ENCODE measurements around the gene ZNF451.

Gene ZNF451

DNA sequence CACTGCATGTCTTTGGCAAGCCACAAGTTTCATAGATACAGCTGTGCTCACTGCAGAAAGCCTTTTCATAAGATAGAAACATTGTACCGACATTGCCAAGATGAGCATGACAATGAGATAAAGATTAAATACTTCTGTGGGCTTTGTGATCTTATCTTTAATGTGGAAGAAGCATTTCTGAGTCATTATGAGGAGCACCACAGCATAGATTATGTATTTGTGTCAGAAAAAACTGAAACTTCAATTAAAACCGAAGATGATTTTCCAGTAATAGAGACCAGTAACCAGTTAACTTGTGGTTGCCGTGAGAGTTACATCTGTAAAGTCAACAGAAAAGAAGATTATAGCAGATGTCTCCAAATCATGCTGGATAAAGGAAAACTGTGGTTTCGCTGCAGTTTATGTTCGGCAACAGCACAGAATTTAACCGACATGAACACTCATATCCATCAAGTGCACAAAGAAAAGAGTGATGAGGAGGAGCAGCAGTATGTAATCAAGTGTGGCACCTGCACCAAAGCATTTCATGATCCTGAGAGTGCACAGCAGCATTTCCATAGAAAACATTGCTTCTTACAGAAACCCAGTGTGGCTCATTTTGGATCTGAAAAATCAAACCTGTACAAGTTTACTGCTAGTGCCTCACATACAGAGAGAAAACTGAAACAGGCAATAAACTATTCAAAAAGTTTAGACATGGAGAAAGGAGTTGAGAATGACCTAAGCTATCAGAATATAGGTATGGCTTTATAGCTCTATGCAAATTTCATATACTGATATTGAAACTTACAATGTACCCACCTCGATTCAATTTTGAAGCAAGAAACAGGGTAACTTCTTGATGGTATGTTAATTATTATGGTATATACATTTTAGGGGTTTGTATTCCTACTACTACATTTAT, 58.2 kb downstream of the ZNF451 start:
- H3K36me3 Mint-ChIP-seq = peaks cover 53% of the 10 kb centered on the region
- peaks cover 13% of the 10 kb centered on the region for H3K4me1 Mint-ChIP-seq
- H3K4me3 Mint-ChIP-seq = no peak overlapping the region
- peak overlapping the region; percentile 60 for H3K27ac Mint-ChIP-seq
- no peaks in the 10 kb centered on the region for H3K27me3 Mint-ChIP-seq
- DNase-seq = no peak
- no peaks in the 10 kb centered on the region for H3K9me3 Mint-ChIP-seq
- CTCF ChIA-PET = no interaction called here

DNA sequence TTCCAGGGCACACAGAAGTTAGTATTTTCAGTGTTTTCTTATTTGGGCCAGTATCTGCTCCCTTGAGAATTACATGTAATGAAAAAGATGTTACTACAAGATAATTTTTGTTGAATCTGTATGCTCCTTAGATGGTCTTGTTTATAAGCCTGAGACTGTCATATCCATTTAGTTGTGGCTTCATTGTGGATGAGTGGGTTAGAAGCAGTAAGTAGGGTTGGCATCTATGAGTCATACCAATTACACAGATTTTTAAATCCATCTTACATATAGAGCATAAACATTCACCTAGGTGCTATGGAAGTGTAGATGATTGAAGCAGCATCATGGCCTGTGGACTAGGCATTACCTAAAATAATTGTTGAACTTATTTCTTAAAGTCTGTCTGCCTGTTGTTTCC, 68.7 kb downstream of the ZNF451 start:
- Mint-ChIP-seq H3K4me1 (no peaks in the 10 kb centered on the region), H3K27me3 (no peaks in the 10 kb centered on the region), H3K9me3 (peaks cover 2% of the 10 kb centered on the region), H3K27ac (no peak overlapping the region), H3K4me3 (no peak overlapping the region), H3K36me3 (peaks cover 37% of the 10 kb centered on the region)
- CTCF ChIA-PET = interaction anchor here (1.4 kb wide), 1 partner anchor 8 kb away, joined by 3 read pairs; no protein-coding TSS in a partner anchor
- no peak for DNase-seq

DNA sequence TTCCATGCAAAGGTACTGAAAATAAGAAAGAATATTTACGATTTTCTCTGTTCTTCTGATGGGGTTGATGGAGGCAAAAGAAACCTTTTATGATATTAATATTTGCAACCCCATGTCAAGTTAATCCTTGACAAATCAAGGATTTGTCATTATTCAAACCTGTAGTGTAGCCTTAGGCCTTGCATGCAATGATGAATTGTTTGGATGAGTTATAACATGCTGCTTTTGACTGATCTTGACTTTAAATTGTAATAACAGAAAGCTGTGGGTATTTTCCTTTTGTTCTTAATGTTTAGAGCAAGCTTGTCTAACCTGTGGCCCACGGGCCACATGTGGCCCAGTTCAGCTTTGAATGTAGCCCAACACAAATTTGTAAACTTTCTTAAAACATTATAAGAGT, 69.1 kb downstream of the ZNF451 start:
- Mint-ChIP-seq H3K36me3 (peaks cover 39% of the 10 kb centered on the region), H3K27ac (no peak overlapping the region), H3K9me3 (peaks cover 4% of the 10 kb centered on the region), H3K27me3 (no peaks in the 10 kb centered on the region), H3K4me1 (no peaks in the 10 kb centered on the region), H3K4me3 (no peak overlapping the region)
- CTCF ChIA-PET = no interaction called here
- DNase-seq = no peak

DNA sequence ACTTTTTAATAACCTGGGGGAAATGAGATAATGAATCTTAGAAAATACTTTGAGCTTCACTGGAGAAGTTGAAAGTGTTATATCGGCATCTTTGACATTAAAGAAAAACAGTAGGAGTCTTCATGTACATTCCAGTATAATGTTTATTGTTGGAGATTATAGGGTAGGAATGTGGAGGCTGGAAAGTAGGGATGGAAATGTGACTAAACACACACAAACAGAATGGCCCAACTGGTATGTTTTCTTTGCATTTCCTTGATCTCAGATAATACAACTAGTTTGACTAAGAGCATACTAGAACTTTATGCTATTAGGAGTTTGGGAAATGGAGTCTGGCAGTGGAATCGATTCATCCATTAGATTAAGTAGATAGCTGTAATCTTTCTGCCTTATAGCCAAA, 72.0 kb downstream of the ZNF451 start:
- H3K36me3 Mint-ChIP-seq = peaks cover 44% of the 10 kb centered on the region

DNA sequence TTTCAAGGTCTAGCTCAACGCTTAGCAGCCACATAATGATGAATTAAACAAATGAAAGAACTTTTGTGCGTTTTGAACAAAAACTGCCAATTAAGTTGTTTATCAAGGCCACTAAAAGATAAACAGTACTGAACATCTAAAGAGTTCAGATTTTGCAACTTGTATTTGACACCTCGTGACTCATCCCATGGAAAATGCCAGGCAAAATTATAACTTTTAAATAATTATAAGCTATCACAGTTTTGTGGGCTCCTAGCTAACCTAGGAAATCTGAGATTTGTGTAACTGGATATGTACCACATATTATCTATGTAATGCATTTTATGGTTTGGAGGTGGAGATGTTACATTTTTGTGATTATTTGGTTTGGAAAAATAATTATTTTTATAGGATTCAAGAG, 72.5 kb downstream of the ZNF451 start:
- no peaks in the 10 kb centered on the region for H3K27me3 Mint-ChIP-seq
- no peak overlapping the region for H3K27ac Mint-ChIP-seq
- no peaks in the 10 kb centered on the region for H3K4me1 Mint-ChIP-seq
- CTCF ChIA-PET = no interaction called here
- DNase-seq = no peak
- H3K36me3 Mint-ChIP-seq = peaks cover 46% of the 10 kb centered on the region
- peaks cover 11% of the 10 kb centered on the region for H3K9me3 Mint-ChIP-seq
- no peak overlapping the region for H3K4me3 Mint-ChIP-seq

More for the DNA sequence above, 72.0 kb downstream of the ZNF451 start:
- no peaks in the 10 kb centered on the region for H3K27me3 Mint-ChIP-seq
- no peak for DNase-seq
- CTCF ChIA-PET = no interaction called here
- no peak overlapping the region for H3K4me3 Mint-ChIP-seq
- no peak overlapping the region for H3K27ac Mint-ChIP-seq
- H3K4me1 Mint-ChIP-seq = no peaks in the 10 kb centered on the region
- H3K9me3 Mint-ChIP-seq = peaks cover 11% of the 10 kb centered on the region

DNA sequence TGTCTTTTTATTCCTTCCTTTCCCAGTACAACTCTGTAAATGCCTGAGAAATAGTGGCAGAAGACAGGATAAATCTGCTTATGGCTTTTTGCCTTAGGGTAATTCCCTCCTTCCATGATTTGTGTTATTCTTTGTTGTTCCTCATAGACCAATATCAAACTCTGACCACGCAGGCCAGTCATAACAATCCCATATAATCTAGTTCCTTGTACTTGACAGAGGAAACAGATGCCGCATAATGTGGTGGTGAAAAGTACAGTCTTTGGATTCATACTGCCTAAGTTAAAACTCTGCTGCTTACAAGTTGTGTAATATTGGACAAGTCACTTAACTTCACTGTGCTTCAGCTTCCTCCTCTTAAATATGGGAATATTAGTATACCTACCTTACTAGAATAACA, 74.0 kb downstream of the ZNF451 start:
- no peaks in the 10 kb centered on the region for H3K27me3 Mint-ChIP-seq
- H3K36me3 Mint-ChIP-seq = peaks cover 41% of the 10 kb centered on the region
- H3K4me1 Mint-ChIP-seq = no peaks in the 10 kb centered on the region
- DNase-seq = no peak
- H3K4me3 Mint-ChIP-seq = no peak overlapping the region
- CTCF ChIA-PET = no interaction called here
- H3K9me3 Mint-ChIP-seq = peaks cover 11% of the 10 kb centered on the region
- H3K27ac Mint-ChIP-seq = no peak overlapping the region

DNA sequence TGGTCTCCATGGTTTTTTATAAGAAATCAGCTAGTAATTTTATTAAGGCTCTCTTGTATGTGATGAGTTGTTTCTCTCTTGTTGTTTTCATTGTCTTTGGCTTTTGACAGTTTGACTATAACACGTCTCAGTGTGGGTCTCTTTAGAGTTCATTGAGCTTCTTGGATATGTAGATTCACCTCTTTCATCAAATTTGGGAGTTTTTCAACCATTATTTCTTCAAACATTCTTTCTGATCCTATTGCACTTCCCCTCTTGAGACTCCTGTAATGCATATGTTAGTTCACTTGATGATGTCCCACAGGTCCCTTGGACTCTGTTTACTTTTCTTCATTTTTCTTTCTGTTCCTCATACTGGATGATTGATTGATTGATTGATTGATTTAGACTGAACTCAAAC, 75.1 kb downstream of the ZNF451 start:
- Mint-ChIP-seq H3K4me1 (peaks cover 3% of the 10 kb centered on the region), H3K27ac (peak overlapping the region; percentile 20), H3K9me3 (peaks cover 11% of the 10 kb centered on the region), H3K4me3 (no peak overlapping the region), H3K36me3 (peaks cover 41% of the 10 kb centered on the region), H3K27me3 (no peaks in the 10 kb centered on the region)
- DNase-seq = no peak
- CTCF ChIA-PET = no interaction called here

DNA sequence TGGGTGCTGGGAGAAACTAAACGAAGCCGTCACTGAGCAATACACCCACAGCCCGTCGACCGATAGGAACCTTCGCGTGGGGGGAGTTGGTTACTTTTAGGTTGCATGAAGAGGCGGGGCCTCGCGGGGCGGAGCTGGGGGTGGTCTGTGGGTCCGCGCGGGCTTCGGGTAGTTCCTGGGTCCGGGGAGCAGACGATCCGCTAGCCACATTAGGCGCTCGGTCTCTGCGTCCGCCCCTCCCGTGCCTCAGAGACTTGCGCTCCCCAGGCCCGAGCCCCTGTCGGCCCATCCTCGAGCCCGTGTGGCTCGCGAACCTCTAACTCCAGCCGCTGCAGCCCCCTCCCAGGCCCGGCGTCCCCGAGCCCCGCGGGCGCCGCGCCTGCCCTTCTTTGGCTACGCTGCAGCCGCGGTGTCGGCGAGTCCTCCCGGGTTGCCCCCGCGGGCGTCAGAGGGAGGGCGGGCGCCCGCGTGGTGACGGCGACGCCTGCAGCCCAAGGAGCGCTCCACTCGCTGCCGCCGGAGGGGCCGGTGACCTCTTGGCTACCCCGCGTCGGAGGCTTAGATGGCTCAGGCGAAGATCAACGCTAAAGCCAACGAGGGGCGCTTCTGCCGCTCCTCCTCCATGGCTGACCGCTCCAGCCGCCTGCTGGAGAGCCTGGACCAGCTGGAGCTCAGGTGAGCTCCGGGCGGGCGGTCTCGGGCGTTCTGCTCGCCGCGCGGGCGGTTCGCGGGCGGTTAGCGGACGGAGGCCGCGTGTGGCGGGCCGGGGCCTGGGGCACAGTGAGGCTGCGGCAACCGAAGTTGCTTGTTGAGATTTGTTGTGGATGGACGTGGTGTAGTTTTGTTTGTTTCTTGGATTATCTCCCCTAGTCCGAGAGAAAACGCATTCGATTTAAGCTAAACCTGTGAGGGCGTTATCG, 82.4 kb downstream of the ZNF451 start, which contains the start of gene BAG2:
TSS of gene BAG2 (plus strand) at position 191 of the 920 bp plus-strand sequence. CDS start at position 563, 372 bp downstream.
- H3K27ac Mint-ChIP-seq = peak within 1 kb of the TSS; percentile 92
- peak; percentile 95 for DNase-seq
- H3K4me1 Mint-ChIP-seq = peaks cover 45% of the 10 kb centered on the region
- no peaks in the 10 kb centered on the region for H3K9me3 Mint-ChIP-seq
- peak within 1 kb of the TSS; percentile 90 for H3K4me3 Mint-ChIP-seq
- peaks cover 14% of the 10 kb centered on the region for H3K36me3 Mint-ChIP-seq
- CTCF ChIA-PET = interaction anchor here (0.8 kb wide), 1 partner anchor 265 kb away, joined by 3 read pairs; no protein-coding TSS in a partner anchor
- H3K27me3 Mint-ChIP-seq = no peaks in the 10 kb centered on the region

DNA sequence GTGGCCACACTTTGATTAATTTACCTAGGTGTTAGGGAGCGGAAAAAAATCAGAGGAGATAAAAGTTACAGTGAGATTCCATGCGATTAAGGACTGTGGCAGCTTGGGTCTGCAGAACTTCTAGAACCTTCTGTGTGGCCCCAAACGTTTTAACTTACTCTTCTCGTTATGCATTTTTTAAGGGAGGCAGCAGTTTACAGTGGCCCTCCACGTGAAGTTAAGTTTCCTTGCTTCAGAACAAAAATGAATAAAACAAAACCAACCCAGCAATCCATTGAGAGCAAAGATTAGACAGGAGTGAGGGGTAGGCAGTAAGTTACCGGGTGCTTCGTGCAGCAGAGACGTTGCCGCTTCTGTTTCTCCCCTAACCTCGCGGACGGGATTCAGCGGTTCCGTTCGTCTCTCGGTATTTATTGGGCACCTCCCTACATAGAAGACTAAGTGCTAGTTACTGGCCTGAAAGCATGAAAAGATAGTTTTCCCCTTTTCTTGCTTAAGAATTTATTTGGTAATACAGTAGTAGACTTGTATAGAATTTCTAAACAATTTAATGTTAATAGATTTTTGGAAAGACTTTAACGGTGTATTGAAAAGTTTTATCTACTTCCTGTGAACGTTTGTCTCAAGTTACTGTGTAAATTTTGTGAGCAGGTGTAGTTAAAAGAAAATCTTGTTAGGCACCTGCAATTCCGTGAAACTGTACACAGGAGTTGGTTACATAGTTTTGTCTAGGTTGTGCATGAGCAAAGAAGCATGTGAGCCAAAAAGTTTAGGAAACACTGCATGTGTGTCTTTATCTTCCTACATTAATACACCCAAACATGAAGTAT, 83.3 kb downstream of the ZNF451 start:
- H3K27ac Mint-ChIP-seq = peak overlapping the region; percentile 92
- CTCF ChIA-PET = interaction anchor here (1.2 kb wide), 1 partner anchor 15 kb away, joined by 3 read pairs; no protein-coding TSS in a partner anchor

DNA sequence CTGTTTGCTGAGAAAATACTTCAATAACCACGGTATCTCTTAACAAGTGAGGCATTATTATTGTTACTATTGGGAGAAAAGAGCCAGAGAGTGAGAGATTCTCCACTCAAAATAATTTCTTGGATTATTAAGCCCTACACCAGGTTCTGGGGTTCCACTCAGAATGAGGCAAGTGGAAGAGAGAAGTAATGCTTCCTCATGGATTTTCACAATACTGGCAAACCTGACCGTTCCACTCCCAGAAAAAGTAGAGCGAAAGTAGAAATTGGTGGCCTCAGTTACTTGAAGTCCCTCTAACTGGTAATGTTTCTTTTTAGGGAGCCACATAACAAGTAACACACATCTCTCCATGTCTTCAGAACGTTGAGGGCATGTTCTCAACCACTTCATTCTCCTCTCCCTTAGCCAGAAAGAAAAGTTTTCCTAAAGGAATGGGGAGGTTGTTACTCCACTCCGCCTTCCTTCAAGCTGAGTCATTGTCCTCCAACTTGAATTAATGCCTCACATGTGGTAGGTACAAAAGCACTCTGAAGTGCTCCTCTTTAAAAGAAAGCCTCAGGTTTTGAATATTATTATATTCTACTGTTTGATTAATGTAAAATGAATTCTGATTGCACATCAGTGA, 84.0 kb downstream of the ZNF451 start:
- H3K4me1 Mint-ChIP-seq = peaks cover 50% of the 10 kb centered on the region
- H3K27me3 Mint-ChIP-seq = no peaks in the 10 kb centered on the region
- CTCF ChIA-PET = interaction anchor here (1.2 kb wide), 1 partner anchor 14 kb away, joined by 3 read pairs; no protein-coding TSS in a partner anchor
- H3K36me3 Mint-ChIP-seq = peaks cover 13% of the 10 kb centered on the region
- DNase-seq = no peak
- peak overlapping the region; percentile 92 for H3K27ac Mint-ChIP-seq
- peak overlapping the region; percentile 90 for H3K4me3 Mint-ChIP-seq
- H3K9me3 Mint-ChIP-seq = no peaks in the 10 kb centered on the region

More for the DNA sequence above, 83.3 kb downstream of the ZNF451 start:
- Mint-ChIP-seq H3K27me3 (no peaks in the 10 kb centered on the region), H3K4me3 (peak overlapping the region; percentile 90), H3K9me3 (no peaks in the 10 kb centered on the region), H3K36me3 (peaks cover 12% of the 10 kb centered on the region), H3K4me1 (peaks cover 47% of the 10 kb centered on the region)
- peak; percentile 50 for DNase-seq

DNA sequence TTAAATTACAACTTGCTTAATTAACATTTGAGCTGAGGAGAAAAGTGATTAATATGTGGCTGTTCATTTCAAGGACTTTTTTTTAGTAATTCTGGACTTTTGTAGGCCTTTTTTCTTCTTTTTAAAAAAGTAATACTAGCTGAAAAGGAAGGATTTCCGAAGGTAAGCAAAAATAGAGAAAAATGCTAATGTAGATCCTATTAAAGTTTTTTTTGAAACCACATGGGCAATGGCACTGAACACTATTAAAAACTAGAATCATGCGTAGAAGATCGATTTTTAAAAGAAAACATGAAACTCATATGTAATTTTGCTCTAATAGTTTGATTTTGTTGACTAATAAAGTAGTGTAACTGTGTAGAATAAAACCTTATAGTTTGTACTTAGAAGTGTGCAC, 84.5 kb downstream of the ZNF451 start:
- H3K4me1 Mint-ChIP-seq = peaks cover 51% of the 10 kb centered on the region

DNA sequence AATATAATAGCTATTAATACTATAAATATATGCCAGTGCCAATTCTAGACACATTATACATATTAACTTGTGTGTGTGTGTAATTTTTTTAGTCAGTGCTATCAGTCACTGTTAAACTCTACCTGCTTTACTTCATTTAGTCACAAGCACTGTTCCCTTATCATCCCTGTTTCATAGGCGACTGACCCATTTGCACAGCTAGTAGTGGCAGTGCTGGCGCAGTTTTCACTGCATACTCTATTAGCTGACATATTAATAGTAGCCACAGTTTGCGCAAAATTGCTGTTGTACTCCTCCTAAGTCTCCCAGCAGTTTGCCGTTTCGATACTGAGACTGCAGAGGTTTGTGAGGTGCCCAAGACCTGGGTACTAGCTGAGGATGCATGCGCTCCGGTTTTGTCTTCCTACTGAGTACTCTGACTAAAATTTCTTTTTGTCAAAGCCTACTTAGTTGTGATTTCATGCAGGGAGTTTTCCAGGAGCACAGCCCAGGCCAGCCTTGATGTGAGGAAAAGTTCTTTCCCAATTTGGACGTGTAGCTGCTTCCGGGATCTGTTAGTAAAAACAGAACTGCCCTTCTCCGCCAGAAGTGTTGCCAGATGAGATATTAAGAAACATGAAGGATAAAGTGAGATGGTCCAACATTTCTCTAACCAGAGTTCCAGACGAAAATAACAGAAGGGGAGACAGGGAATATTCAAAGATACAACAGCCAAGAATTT, 87.7 kb downstream of the ZNF451 start:
- no peak for DNase-seq
- no peak overlapping the region for H3K4me3 Mint-ChIP-seq
- H3K36me3 Mint-ChIP-seq = peaks cover 24% of the 10 kb centered on the region
- peaks cover 30% of the 10 kb centered on the region for H3K4me1 Mint-ChIP-seq
- CTCF ChIA-PET = no interaction called here
- H3K27ac Mint-ChIP-seq = no peak overlapping the region
- H3K27me3 Mint-ChIP-seq = no peaks in the 10 kb centered on the region
- no peaks in the 10 kb centered on the region for H3K9me3 Mint-ChIP-seq

More for the DNA sequence above, 84.5 kb downstream of the ZNF451 start:
- no peaks in the 10 kb centered on the region for H3K27me3 Mint-ChIP-seq
- peaks cover 13% of the 10 kb centered on the region for H3K36me3 Mint-ChIP-seq
- DNase-seq = no peak
- CTCF ChIA-PET = interaction anchor here (1.2 kb wide), 1 partner anchor 13 kb away, joined by 3 read pairs; no protein-coding TSS in a partner anchor
- no peak overlapping the region for H3K4me3 Mint-ChIP-seq
- H3K27ac Mint-ChIP-seq = no peak overlapping the region
- no peaks in the 10 kb centered on the region for H3K9me3 Mint-ChIP-seq

DNA sequence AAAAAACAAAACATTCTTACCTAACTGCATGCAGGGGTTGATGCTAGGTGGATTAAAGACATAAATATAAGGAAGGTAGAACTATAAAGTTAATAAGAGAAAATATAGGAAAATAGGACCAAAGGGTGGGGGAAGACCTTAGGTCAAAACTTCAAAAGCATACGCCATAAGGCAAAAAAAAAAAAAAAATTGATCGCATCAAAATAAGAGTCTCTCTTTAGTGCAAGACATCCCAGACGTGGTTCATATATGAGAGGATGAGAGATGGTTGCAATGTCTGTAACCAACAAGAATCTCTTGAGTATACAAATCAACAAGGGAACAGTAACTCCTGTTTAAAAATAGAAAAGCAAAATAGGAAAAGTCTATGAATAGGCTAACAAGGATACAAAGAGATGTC, 90.6 kb downstream of the ZNF451 start:
- CTCF ChIA-PET = no interaction called here
- H3K4me3 Mint-ChIP-seq = no peak overlapping the region
- no peak for DNase-seq
- H3K36me3 Mint-ChIP-seq = peaks cover 39% of the 10 kb centered on the region
- H3K27ac Mint-ChIP-seq = no peak overlapping the region
- no peaks in the 10 kb centered on the region for H3K9me3 Mint-ChIP-seq
- no peaks in the 10 kb centered on the region for H3K27me3 Mint-ChIP-seq
- H3K4me1 Mint-ChIP-seq = peaks cover 9% of the 10 kb centered on the region

Measured in activated naive CD4-positive, alpha-beta T cell treated with anti-CD3 and anti-CD28 coated beads, Interleukin-2, amount 10 ng/mL, durations not matched to agents 7 days and 5 days (primary cell).